H1 (cell line): ENCODE results near the gene ATP7B.

Source experiments
- BACH1 ChIP-seq: IDR thresholded peaks from 2 replicates; pipeline ENCODE4 v1.6.1; 2012; ENCODE audit warnings: low read length, improper control_type of control experiment
- CBX8 ChIP-seq: fragments of 300-800, 300-1000 bp; sonication (generic); IDR thresholded peaks from 2 replicates; pipeline ENCODE4 v1.7.1; 2016; ENCODE audit warnings: low read depth, low read length, borderline replicate concordance
- CTCF ChIP-seq, 3 experiments: IDR thresholded peaks; 1 replicate in 2 of 3; 2 replicates in 1 of 3; pipeline versions ENCODE4 v1.5.1 to v1.6.1; 2011; ENCODE audit warnings: low read length in 3 of 3, mild to moderate bottlenecking in 3 of 3, inconsistent platforms in 2 of 3, low read depth in 1 of 3, moderate library complexity in 1 of 3; ENCODE audit not compliant: insufficient read depth in 1 of 3; ENCODE audit errors: control extremely low read depth in 1 of 3
- EZH2 ChIP-seq: fragments of 200-600 bp; sonication (generic); IDR thresholded peaks from 2 replicates; pipeline ENCODE4 v1.7.1; 2012; ENCODE audit warnings: low read depth, mild to moderate bottlenecking, moderate library complexity, low read length, inconsistent platforms; ENCODE audit not compliant: severe bottlenecking
- JUN ChIP-seq: IDR thresholded peaks from 2 replicates; pipeline ENCODE4 v1.6.1; 2011; ENCODE audit warnings: low read depth, mild to moderate bottlenecking, improper control_type of control experiment, low read length
- POLR2A ChIP-seq, 2 experiments: IDR thresholded peaks; 1 replicate in 1 of 2; 2 replicates in 1 of 2; pipeline ENCODE4 v1.6.1; 2011; ENCODE audit warnings: low read depth in 2 of 2, low read length in 2 of 2, mild to moderate bottlenecking in 2 of 2; ENCODE audit errors: control extremely low read depth in 1 of 2
- SIN3A ChIP-seq, 2 experiments: IDR thresholded peaks in 1 of 2; conservative IDR thresholded peaks in 1 of 2; 2 replicates each; pipeline ENCODE4 v1.6.1; 2011 to 2012; ENCODE audit warnings: low read length in 2 of 2, improper control_type of control experiment in 1 of 2, low read depth in 1 of 2, mild to moderate bottlenecking in 1 of 2
- TF ChIP-seq, protein P1 (sequence below): IDR thresholded peaks from 2 replicates; pipeline ENCODE4 v1.6.1; 2012; ENCODE audit warnings: low read length, inconsistent platforms

- TF ChIP-seq BACH1 (no peak), JUN (no peak), SIN3A (conservative IDR thresholded peaks at IDR 0.05 in 1 of 2, IDR thresholded peaks at IDR 0.05 in 1 of 2; ENCODE audit: low read depth in 1 of 2, low read length in 2 of 2) (no peak), CTCF (IDR thresholded peaks at IDR 0.05; ENCODE audit: control extremely low read depth in 1 of 3, insufficient read depth in 1 of 3, low read depth in 1 of 3, low read length in 3 of 3) (no peak), POLR2A (IDR thresholded peaks at IDR 0.05; ENCODE audit: control extremely low read depth in 1 of 2, low read depth in 2 of 2, low read length in 2 of 2) (no peak), CBX8 (no peak), EZH2 (no peak)
- TF ChIP-seq, protein P1, sequence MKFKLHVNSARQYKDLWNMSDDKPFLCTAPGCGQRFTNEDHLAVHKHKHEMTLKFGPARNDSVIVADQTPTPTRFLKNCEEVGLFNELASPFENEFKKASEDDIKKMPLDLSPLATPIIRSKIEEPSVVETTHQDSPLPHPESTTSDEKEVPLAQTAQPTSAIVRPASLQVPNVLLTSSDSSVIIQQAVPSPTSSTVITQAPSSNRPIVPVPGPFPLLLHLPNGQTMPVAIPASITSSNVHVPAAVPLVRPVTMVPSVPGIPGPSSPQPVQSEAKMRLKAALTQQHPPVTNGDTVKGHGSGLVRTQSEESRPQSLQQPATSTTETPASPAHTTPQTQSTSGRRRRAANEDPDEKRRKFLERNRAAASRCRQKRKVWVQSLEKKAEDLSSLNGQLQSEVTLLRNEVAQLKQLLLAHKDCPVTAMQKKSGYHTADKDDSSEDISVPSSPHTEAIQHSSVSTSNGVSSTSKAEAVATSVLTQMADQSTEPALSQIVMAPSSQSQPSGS = no peak
Measured at GRCh38 chr13:51933466-51934058, 77.7 kb downstream of the ATP7B start.
